Measurements from ENCODE around the gene GRM5.
"Not testable (repeated sequence)": the region's sequence is repeated elsewhere in the genome, so short reads cannot be mapped to it uniquely, and the experiment has no call there.

GRM5 gene

GRCh38 chr11:88535266-88535665, 530.5 kb downstream of the GRM5 start:
- DNase-seq = no peak

- DNase-seq = not testable (repeated sequence)
These were observed 531.1 kb downstream of the GRM5 start for GRCh38 chr11:88534706-88535105.

- DNase-seq = no peak
These were observed 531.6 kb downstream of the GRM5 start for GRCh38 chr11:88534185-88534584.

- DNase-seq = no peak
These were observed 532.8 kb downstream of the GRM5 start for GRCh38 chr11:88533001-88533400.

- DNase-seq = no peak
These were observed 534.0 kb downstream of the GRM5 start for GRCh38 chr11:88531831-88532230.

GRCh38 chr11:88529426-88529825, 536.4 kb downstream of the GRM5 start:
- DNase-seq = no peak

GRCh38 chr11:88523386-88524071, 542.3 kb downstream of the GRM5 start:
- DNase-seq = no peak

- no peak for DNase-seq
These were observed 543.0 kb downstream of the GRM5 start for GRCh38 chr11:88522624-88523385.

GRCh38 chr11:88521799-88522201, 544.0 kb downstream of the GRM5 start:
- no peak for DNase-seq

- no peak for DNase-seq
These were observed 544.4 kb downstream of the GRM5 start for GRCh38 chr11:88521399-88521798.

- no peak for DNase-seq
These were observed 545.4 kb downstream of the GRM5 start for GRCh38 chr11:88520391-88520790.

- no peak for DNase-seq
These were observed 550.8 kb downstream of the GRM5 start for GRCh38 chr11:88515002-88515401.

GRCh38 chr11:88511006-88511405, 554.8 kb downstream of the GRM5 start:
- no peak for DNase-seq

- DNase-seq = no peak
These were observed 556.8 kb downstream of the GRM5 start for GRCh38 chr11:88508759-88509581.

- DNase-seq = no peak
These were observed 557.4 kb downstream of the GRM5 start for GRCh38 chr11:88508418-88508758.

GRCh38 chr11:88507771-88508417, 557.9 kb downstream of the GRM5 start:
- no peak for DNase-seq

- no peak for DNase-seq
These were observed 564.2 kb downstream of the GRM5 start for GRCh38 chr11:88501541-88501940.

- no peak for DNase-seq
These were observed 569.9 kb downstream of the GRM5 start for GRCh38 chr11:88495836-88496235.

- no peak for DNase-seq
These were observed 570.9 kb downstream of the GRM5 start for GRCh38 chr11:88494848-88495247.

- DNase-seq = no peak
These were observed 574.1 kb downstream of the GRM5 start for GRCh38 chr11:88491674-88492073.

GRCh38 chr11:88489030-88489429, 576.8 kb downstream of the GRM5 start:
- no peak for DNase-seq

- no peak for DNase-seq
These were observed 578.1 kb downstream of the GRM5 start for GRCh38 chr11:88487646-88488045.
